Neuronal stem cell (in vitro differentiated cells): ENCODE data around the gene ZCCHC24.
"Not testable (repeated sequence)": the region's sequence is repeated elsewhere in the genome, so short reads cannot be mapped to it uniquely, and the experiment has no call there.

Source experiments
- DNase-seq: peaks from one replicate; pipeline ENCODE4 v3.0.0-alpha.2; 2013; ENCODE audit warnings: low spot score
- H2AFZ ChIP-seq: one replicate; pipeline ENCODE4 v1.6.1; 2013; ENCODE audit warnings: mild to moderate bottlenecking, low read length, inconsistent platforms
- H2AK5ac ChIP-seq: 2 replicates; pipeline ENCODE4 v1.6.1; 2013; ENCODE audit warnings: low read depth, mild to moderate bottlenecking, inconsistent platforms, low read length, moderate library complexity, mixed read lengths
- H2BK120ac ChIP-seq: 2 replicates; pipeline ENCODE4 v1.6.1; 2013; ENCODE audit warnings: low read depth, mild to moderate bottlenecking, inconsistent platforms, low read length, moderate library complexity, mixed read lengths
- H2BK12ac ChIP-seq: one replicate; pipeline ENCODE4 v1.6.1; 2013; ENCODE audit warnings: low read length, inconsistent platforms
- H2BK15ac ChIP-seq: 2 replicates; pipeline ENCODE4 v1.6.1; 2013; ENCODE audit warnings: mild to moderate bottlenecking, low read length, inconsistent platforms, mixed read lengths
- H2BK5ac ChIP-seq: one replicate; pipeline ENCODE4 v1.6.1; 2013; ENCODE audit warnings: inconsistent platforms, mild to moderate bottlenecking, low read length, moderate library complexity
- H3K14ac ChIP-seq: one replicate; pipeline ENCODE4 v1.6.1; 2013; ENCODE audit warnings: low read length, inconsistent platforms
- H3K18ac ChIP-seq: 2 replicates; pipeline ENCODE4 v1.6.1; 2013; ENCODE audit warnings: low read length, inconsistent platforms
- H3K23ac ChIP-seq: 2 replicates; pipeline ENCODE4 v1.6.1; 2013; ENCODE audit warnings: low read depth, mild to moderate bottlenecking, mixed read lengths, low read length, inconsistent platforms; ENCODE audit not compliant: poor library complexity
- H3K27ac ChIP-seq: replicated peaks from 3 replicates; pipeline ENCODE4 v1.5.1; 2013; ENCODE audit warnings: low read length, inconsistent platforms
- H3K27me3 ChIP-seq, 3 experiments: 2 replicates each; pipeline ENCODE4 v1.6.1; 2013; ENCODE audit warnings: low read length in 3 of 3, mild to moderate bottlenecking in 2 of 3, inconsistent platforms in 1 of 3, low read depth in 1 of 3, mixed read lengths in 1 of 3, moderate library complexity in 1 of 3; ENCODE audit not compliant: control insufficient read depth in 3 of 3, insufficient read depth in 3 of 3
- H3K36me3 ChIP-seq, 2 donors: replicated peaks in 1 of 2; 2 replicates each; pipeline ENCODE4 v1.6.1; 2013; ENCODE audit warnings: low read length in 2 of 2; ENCODE audit not compliant: control insufficient read depth in 2 of 2, insufficient read depth in 2 of 2
- H3K4ac ChIP-seq: 2 replicates; pipeline ENCODE4 v1.6.1; 2013; ENCODE audit warnings: inconsistent platforms, mild to moderate bottlenecking, low read length, moderate library complexity
- H3K4me1 ChIP-seq, 2 donors: 1 replicate in 1 of 2; 2 replicates in 1 of 2; pipeline ENCODE4 v1.6.1; 2013; ENCODE audit warnings: low read length in 2 of 2, low read depth in 1 of 2; ENCODE audit not compliant: control insufficient read depth in 2 of 2, insufficient read depth in 1 of 2
- H3K4me2 ChIP-seq: one replicate; pipeline ENCODE4 v1.6.1; 2013; ENCODE audit warnings: mild to moderate bottlenecking, low read length, inconsistent platforms; ENCODE audit not compliant: insufficient read depth, poor library complexity, severe bottlenecking
- H3K4me3 ChIP-seq, 2 donors: 2 replicates each; pipeline ENCODE4 v1.5.1; 2013; ENCODE audit warnings: low read length in 2 of 2, mild to moderate bottlenecking in 2 of 2, inconsistent platforms in 1 of 2, moderate library complexity in 1 of 2
- H3K79me1 ChIP-seq: one replicate; pipeline ENCODE4 v1.6.1; 2013; ENCODE audit warnings: low read depth, mild to moderate bottlenecking, inconsistent platforms, low read length, moderate library complexity
- H3K9ac ChIP-seq: one replicate; pipeline ENCODE4 v1.6.1; 2013; ENCODE audit warnings: mild to moderate bottlenecking, low read depth, low read length, inconsistent platforms; ENCODE audit not compliant: poor library complexity
- H3K9me3 ChIP-seq, 2 donors: replicated peaks in 1 of 2; 2 replicates each; pipeline versions ENCODE3 to v1.6.1; 2013; ENCODE audit warnings: low read length in 2 of 2, mild to moderate bottlenecking in 2 of 2, inconsistent platforms in 1 of 2, low read depth in 1 of 2, mixed read lengths in 1 of 2, moderate library complexity in 1 of 2; ENCODE audit not compliant: control insufficient read depth in 2 of 2, insufficient read depth in 1 of 2
- H4K8ac ChIP-seq: one replicate; pipeline ENCODE4 v1.6.1; 2013; ENCODE audit warnings: low read depth, mild to moderate bottlenecking, inconsistent platforms, low read length, moderate library complexity
- H4K91ac ChIP-seq: one replicate; pipeline ENCODE4 v1.6.1; 2013; ENCODE audit warnings: low read length, low read depth, mild to moderate bottlenecking, inconsistent platforms; ENCODE audit not compliant: poor library complexity
- WGBS, 2 donors: extraction: QIAGEN DNeasy Blood & Tissue Kit; methylation state at CpG; one replicate each; pipeline ENCODE4 v1.1.7; 2013; ENCODE audit warnings: missing lambda C conversion rate in 2 of 2, mixed read lengths in 1 of 2; ENCODE audit not compliant: insufficient read length in 2 of 2, insufficient replicate concordance in 1 of 2; ENCODE audit errors: extremely low coverage in 2 of 2; 5-methylcytosine and 5-hydroxymethylcytosine counted together

The ZCCHC24 gene

GRCh38 chr10:79449181-79450146 lies 4.0 kb upstream of the ZCCHC24 start:
- no CpG with 5 or more reads among the region's 5 CpGs for WGBS, 2 donors
- DNase-seq, result no peak
- no peak overlapping the region for H3K27ac ChIP-seq

GRCh38 chr10:79448732-79449049 lies 3.3 kb upstream of the ZCCHC24 start:
- H3K18ac ChIP-seq, result no peak overlapping the region
- H2BK5ac ChIP-seq, result no peak overlapping the region
- peaks cover 14 to 24% of the 10 kb centered on the region in 2 donors for H3K4me1 ChIP-seq
- H3K14ac ChIP-seq, result no peak overlapping the region
- no peak overlapping the region for H3K4me2 ChIP-seq
- H3K4ac ChIP-seq, result no peak overlapping the region
- no peak overlapping the region for H4K8ac ChIP-seq
- no peak overlapping the region for H2AFZ ChIP-seq
- no peak overlapping the region for H3K4me3 ChIP-seq
- H3K27me3 ChIP-seq, result peaks cover 0 to 49% (median 10%) of the 10 kb centered on the region in 3 experiments
- H4K91ac ChIP-seq, result no peak overlapping the region
- no peak overlapping the region for H3K9ac ChIP-seq
- no peak overlapping the region for H3K23ac ChIP-seq
- DNase-seq, result no peak
- no peaks in the 10 kb centered on the region for H3K79me1 ChIP-seq
- H2BK12ac ChIP-seq, result no peak overlapping the region
- no peaks in the 10 kb centered on the region for H3K36me3 ChIP-seq
- no CpG with 5 or more reads among the region's 2 CpGs for WGBS, 2 donors
- H3K27ac ChIP-seq, result no peak overlapping the region
- H2BK15ac ChIP-seq, result no peak overlapping the region
- no peaks in the 10 kb centered on the region for H3K9me3 ChIP-seq
- H2BK120ac ChIP-seq, result no peak overlapping the region
- no peak overlapping the region for H2AK5ac ChIP-seq

More at GRCh38 chr10:79449181-79450146, 4.0 kb upstream of the ZCCHC24 start:
- H4K8ac ChIP-seq, result no peak overlapping the region
- no peak overlapping the region for H2BK12ac ChIP-seq
- H2BK120ac ChIP-seq, result no peak overlapping the region
- H3K27me3 ChIP-seq, result peaks cover 0 to 50% (median 7%) of the 10 kb centered on the region in 3 experiments
- no peaks in the 10 kb centered on the region for H3K79me1 ChIP-seq
- H2BK15ac ChIP-seq, result no peak overlapping the region
- no peaks in the 10 kb centered on the region for H3K36me3 ChIP-seq
- H3K4ac ChIP-seq, result no peak overlapping the region
- no peak overlapping the region for H2BK5ac ChIP-seq
- no peak overlapping the region for H3K23ac ChIP-seq
- H3K18ac ChIP-seq, result peak overlapping the region; percentile 8
- no peak overlapping the region for H2AK5ac ChIP-seq
- no peak overlapping the region for H3K4me2 ChIP-seq
- H2AFZ ChIP-seq, result no peak overlapping the region
- H4K91ac ChIP-seq, result no peak overlapping the region
- H3K4me3 ChIP-seq, result no peak overlapping the region
- H3K9me3 ChIP-seq, result no peaks in the 10 kb centered on the region
- H3K9ac ChIP-seq, result no peak overlapping the region
- H3K14ac ChIP-seq, result no peak overlapping the region
- peaks cover 7 to 17% of the 10 kb centered on the region in 2 donors for H3K4me1 ChIP-seq

GRCh38 chr10:79447911-79448731 lies 2.7 kb upstream of the ZCCHC24 start:
- Histone ChIP-seq H3K9me3 (no peaks in the 10 kb centered on the region), H3K4ac (no peak overlapping the region), H3K4me2 (no peak overlapping the region), H3K18ac (no peak overlapping the region), H2AFZ (no peak overlapping the region), H2BK5ac (no peak overlapping the region), H3K79me1 (no peaks in the 10 kb centered on the region), H3K27ac (no peak overlapping the region), H3K9ac (no peak overlapping the region), H2BK15ac (no peak overlapping the region), H3K4me3 (no peak overlapping the region), H4K8ac (no peak overlapping the region), H3K4me1 (peaks cover 16 to 24% of the 10 kb centered on the region in 2 donors), H3K36me3 (no peaks in the 10 kb centered on the region), H2AK5ac (peak overlapping the region; percentile 17), H4K91ac (no peak overlapping the region), H2BK12ac (no peak overlapping the region), H2BK120ac (no peak overlapping the region), H3K27me3 (peaks cover 0 to 50% (median 10%) of the 10 kb centered on the region in 3 experiments), H3K23ac (no peak overlapping the region), H3K14ac (no peak overlapping the region)
- DNase-seq, result no peak
- no CpG with 5 or more reads among the region's 5 CpGs for WGBS, 2 donors

GRCh38 chr10:79447249-79447648 lies 1.8 kb upstream of the ZCCHC24 start:
- not testable (repeated sequence) for H4K91ac ChIP-seq, H3K27ac ChIP-seq, DNase-seq

More at GRCh38 chr10:79447249-79447648, 1.8 kb upstream of the ZCCHC24 start:
- not testable (repeated sequence) for H2BK12ac ChIP-seq, H2AFZ ChIP-seq, H3K4me2 ChIP-seq, H2BK15ac ChIP-seq, H3K79me1 ChIP-seq, H3K9ac ChIP-seq, H2BK120ac ChIP-seq, H3K23ac ChIP-seq, H3K18ac ChIP-seq, H3K9me3 ChIP-seq, H3K4ac ChIP-seq, H2AK5ac ChIP-seq, H2BK5ac ChIP-seq, H4K8ac ChIP-seq, H3K14ac ChIP-seq, H3K4me3 ChIP-seq, H3K36me3 ChIP-seq
- Histone ChIP-seq H3K27me3 (peaks cover 0 to 50% (median 10%) of the 10 kb centered on the region in 3 experiments), H3K4me1 (peaks cover 16 to 23% of the 10 kb centered on the region in 2 donors)
- WGBS, 2 donors, result no CpG with 5 or more reads among the region's 6 CpGs
